Endothelial cell of umbilical vein (primary cell): ENCODE results near the gene MTG2. TPM values are rescaled to one million over a fixed set of nuclear protein-coding genes. Genes with fewer than 3 reads are reported as not detected.

Source experiments
- BruUV-seq: library from RNA; stranded (reverse); fragments of 400-500 nt; replicated peaks from 2 replicates; lab custom pipeline; 2021; lab: Mats Ljungman, UMichigan
- CTCF ChIA-PET: fragments of 300-600, 350-600 bp; sonication (Branson Sonifier 250); formaldehyde crosslinking; loops from one replicate; lab custom pipeline; 2021; ENCODE audit warnings: antibody characterized with exemption, inconsistent platforms; lab: Charles Lee
- POLR2A ChIA-PET: fragments of 300-600, 350-600 bp; sonication (Branson Sonifier 250); formaldehyde crosslinking; loops from one replicate; lab custom pipeline; 2021; ENCODE audit warnings: antibody characterized with exemption, inconsistent platforms; lab: Charles Lee
- DNase-seq: peaks from one replicate; pipeline ENCODE4 v3.0.0-alpha.2; 2011; ENCODE audit warnings: low read depth, low spot score
- FAIRE-seq: peaks from 2 replicates; lab custom pipeline; 2011; peaks lifted over from hg19 to GRCh38; lab: Jason Lieb, UNC
- H2AFZ ChIP-seq: 2 replicates; pipeline ENCODE4 v1.6.0; 2012; ENCODE audit warnings: low read depth, low read length, control low read depth, inconsistent platforms
- H3K27ac ChIP-seq: 2 replicates; pipeline ENCODE4 v1.5.1; 2011; ENCODE audit warnings: low read depth, mild to moderate bottlenecking, control low read depth, low read length, moderate library complexity; ENCODE audit not compliant: insufficient read depth
- H3K27me3 ChIP-seq, 2 experiments: 2 replicates each; pipeline versions ENCODE4 v1.6.0 to v1.6.1; 2011; ENCODE audit warnings: low read length in 2 of 2, mixed read lengths in 1 of 2; ENCODE audit not compliant: control insufficient read depth in 2 of 2, insufficient read depth in 2 of 2
- H3K36me3 ChIP-seq, 2 experiments: 2 replicates in 1 of 2; 3 replicates in 1 of 2; pipeline ENCODE4 v1.5.1; 2011; ENCODE audit warnings: low read length in 2 of 2, mild to moderate bottlenecking in 1 of 2, moderate library complexity in 1 of 2; ENCODE audit not compliant: control insufficient read depth in 2 of 2, insufficient read depth in 2 of 2; ENCODE audit errors: extremely low read depth in 1 of 2
- H3K4me1 ChIP-seq: 3 replicates; pipeline ENCODE4 v1.5.1; 2011; ENCODE audit warnings: mild to moderate bottlenecking, low read length; ENCODE audit not compliant: control insufficient read depth, insufficient read depth; ENCODE audit errors: extremely low read depth
- H3K4me2 ChIP-seq: 2 replicates; pipeline ENCODE4 v1.6.1; 2011; ENCODE audit warnings: low read length, control low read depth, mixed read lengths; ENCODE audit not compliant: insufficient read depth
- H3K4me3 ChIP-seq, 3 experiments: fragments of 200-600 bp in 1 of 3; sonication (generic), shearing (Covaris generic) in 1 of 3; replicated peaks in 1 of 3; 2 replicates each; pipeline ENCODE4 v1.5.1; 2011 to 2016; ENCODE audit warnings: control low read depth in 3 of 3, low read length in 3 of 3, mild to moderate bottlenecking in 2 of 3, inconsistent platforms in 1 of 3, low read depth in 1 of 3, moderate library complexity in 1 of 3; ENCODE audit not compliant: insufficient read depth in 1 of 3
- H3K79me2 ChIP-seq: 2 replicates; pipeline ENCODE4 v1.6.0; 2012; ENCODE audit warnings: low read length, inconsistent platforms; ENCODE audit not compliant: control insufficient read depth, insufficient read depth
- H3K9ac ChIP-seq: replicated peaks from 2 replicates; pipeline ENCODE3; 2011; ENCODE audit warnings: low read length, control low read depth; ENCODE audit not compliant: insufficient read depth; ENCODE audit errors: extremely low read depth
- H3K9me1 ChIP-seq: replicated peaks from 3 replicates; pipeline ENCODE4 v1.6.0; 2011; ENCODE audit warnings: mild to moderate bottlenecking, low read length; ENCODE audit not compliant: control insufficient read depth, insufficient read depth; ENCODE audit errors: extremely low read depth
- H3K9me3 ChIP-seq: replicated peaks from 2 replicates; pipeline ENCODE4 v1.5.1; 2012; ENCODE audit warnings: low read length, inconsistent platforms; ENCODE audit not compliant: control insufficient read depth, insufficient read depth
- H4K20me1 ChIP-seq: replicated peaks from 2 replicates; pipeline ENCODE3; 2011; ENCODE audit warnings: mild to moderate bottlenecking, low read length; ENCODE audit not compliant: control insufficient read depth, insufficient read depth; ENCODE audit errors: extremely low read depth
- CTCF ChIP-seq, 2 donors: IDR thresholded peaks; 1 replicate in 1 of 2; 2 replicates in 1 of 2; pipeline ENCODE4 v1.5.1; 2011; ENCODE audit warnings: low read length in 2 of 2, mild to moderate bottlenecking in 2 of 2, moderate library complexity in 2 of 2, control low read depth in 1 of 2, inconsistent platforms in 1 of 2, low read depth in 1 of 2; ENCODE audit not compliant: insufficient read depth in 1 of 2; ENCODE audit errors: extremely low read depth in 1 of 2
- EZH2 ChIP-seq: IDR thresholded peaks from 2 replicates; pipeline ENCODE4 v1.6.1; 2012; ENCODE audit warnings: borderline replicate concordance, low read depth, mild to moderate bottlenecking, moderate library complexity, low read length, inconsistent platforms; ENCODE audit not compliant: severe bottlenecking
- FOS ChIP-seq: IDR thresholded peaks from 2 replicates; pipeline ENCODE4 v1.6.1; 2011; ENCODE audit warnings: mild to moderate bottlenecking, low read length, moderate library complexity, borderline replicate concordance; ENCODE audit not compliant: insufficient read depth
- GATA2 ChIP-seq: IDR thresholded peaks from 2 replicates; pipeline ENCODE4 v1.7.0; 2011; ENCODE audit warnings: low read depth, mild to moderate bottlenecking, moderate library complexity, mixed read lengths, low read length; ENCODE audit not compliant: insufficient read length, insufficient read depth
- JUN ChIP-seq: IDR thresholded peaks from 2 replicates; pipeline ENCODE4 v1.6.1; 2011; ENCODE audit warnings: borderline replicate concordance, low read depth; ENCODE audit not compliant: insufficient read length, insufficient read depth
- MYC ChIP-seq: IDR thresholded peaks from one replicate; pipeline ENCODE4 v1.6.1; 2011; ENCODE audit warnings: mild to moderate bottlenecking, low read depth, low read length
- POLR2A ChIP-seq: IDR thresholded peaks from 2 replicates; pipeline ENCODE4 v1.6.1; 2012; ENCODE audit warnings: low read depth, mild to moderate bottlenecking, control low read depth, low read length
- POLR2AphosphoS5 ChIP-seq: IDR thresholded peaks from 2 replicates; pipeline ENCODE4 v1.6.1; 2012; ENCODE audit warnings: low read depth, mild to moderate bottlenecking, control low read depth, low read length, moderate library complexity; ENCODE audit not compliant: insufficient read depth
- dilution Hi-C: fragments of 300-500 bp; cut with MboI; formaldehyde crosslinking; loops from one replicate; pipeline ENCODE4 v1.15.0; 2019; ENCODE audit warnings: low sequenced_read_pairs; ENCODE audit not compliant: extremely low pct_ligation_motif_present
- intact Hi-C: fragments of 100-400 bp; cut with micrococcal nuclease; formaldehyde crosslinking; loops from one replicate; pipeline ENCODE4 v1.10.0; 2022
- polyA plus RNA-seq, 4 experiments: library from polyadenylated mRNA; depleted of rRNA in 3 of 4; stranded (reverse) in 3 of 4; unstranded in 1 of 4; fragments of >200 nt; gene quantifications; 2 replicates each; pipeline versions ENCODE4 v1.2.1 to v1.2.3, GENCODE V29; 2011 to 2012; ENCODE audit warnings: missing spikeins in 1 of 4
- total RNA-seq: library from RNA; stranded (reverse); gene quantifications from 2 replicates; pipeline ENCODE4 v1.2.3, GENCODE V29; 2021
- TF ChIP-seq, protein P1 (sequence below): IDR thresholded peaks from 2 replicates; pipeline ENCODE4 v1.6.1; 2011; ENCODE audit not compliant: insufficient read depth, insufficient read length

The MTG2 gene
- total and polyA plus RNA-seq, 2 donors (not counting 3 experiments of a cell fraction or from before 2014, with no cell fraction given) = 19.9 to 31.6 TPM

GRCh38 chr20:62170536-62170935 is 12.3 kb upstream of the MTG2 start:
- H3K4me3 ChIP-seq = no peak overlapping the region
- dilution Hi-C loops = no loop called here
- H3K9ac ChIP-seq = no peak overlapping the region
- ChIA-PET POLR2A (no interaction called here), CTCF (interaction anchor here (0.5 kb wide), 1 partner anchor 144 kb away, joined by 3 read pairs; no protein-coding TSS in a partner anchor)
- no peak overlapping the region for H3K27ac ChIP-seq
- H3K36me3 ChIP-seq = peaks cover 2 to 25% of the 10 kb centered on the region in 2 experiments
- H2AFZ ChIP-seq = no peak overlapping the region
- DNase-seq (no peak), FAIRE-seq (no peak)
- TF ChIP-seq FOS (no peak), POLR2AphosphoS5 (no peak), JUN (no peak), EZH2 (no peak), MYC (no peak), GATA2 (no peak), CTCF (IDR thresholded peaks at IDR 0.05; ENCODE audit: extremely low read depth in 1 of 2, insufficient read depth in 1 of 2, low read depth in 1 of 2, low read length in 2 of 2) (no peak), POLR2A (no peak)
- TF ChIP-seq, protein P1, sequence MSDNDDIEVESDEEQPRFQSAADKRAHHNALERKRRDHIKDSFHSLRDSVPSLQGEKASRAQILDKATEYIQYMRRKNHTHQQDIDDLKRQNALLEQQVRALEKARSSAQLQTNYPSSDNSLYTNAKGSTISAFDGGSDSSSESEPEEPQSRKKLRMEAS = no peak
- BruUV-seq = no TSS peak
- H3K4me1 ChIP-seq = no peaks in the 10 kb centered on the region
- H3K4me2 ChIP-seq = no peak overlapping the region
- intact Hi-C loops = no loop called here
- H4K20me1 ChIP-seq = no peaks in the 10 kb centered on the region
- no peaks in the 10 kb centered on the region for H3K27me3 ChIP-seq
- no peaks in the 10 kb centered on the region for H3K9me3 ChIP-seq
- H3K79me2 ChIP-seq = no peaks in the 10 kb centered on the region
- H3K9me1 ChIP-seq = no peaks in the 10 kb centered on the region
